PC-3 (cell line): Measurements from ENCODE around the gene STAT4. TPM values are rescaled to one million over a fixed set of nuclear protein-coding genes. Genes with fewer than 3 reads are reported as not detected.

Experiments used
- ATAC-seq: fragments of 200-7000 bp; cut with Tn5 transposase; 2 replicates; pipeline ENCODE4 v1.9.1; 2020; ENCODE audit warnings: mild to moderate bottlenecking, moderate library complexity
- BruUV-seq: library from RNA; stranded (reverse); fragments of 400-500 nt; replicated peaks from 2 replicates; lab custom pipeline; 2021; lab: Mats Ljungman, UMichigan
- CTCF ChIA-PET: fragments of 300-600 bp; sonication (Branson Sonifier 250); formaldehyde crosslinking; loops from one replicate; lab custom pipeline; 2022; ENCODE audit warnings: antibody characterized with exemption; lab: Charles Lee
- POLR2A ChIA-PET: fragments of 300-600 bp; sonication (Branson Sonifier 250); formaldehyde crosslinking; loops from one replicate; lab custom pipeline; 2022; ENCODE audit warnings: antibody characterized with exemption; ENCODE audit not compliant: unreplicated experiment; lab: Charles Lee
- DNase-seq: peaks from one replicate; pipeline ENCODE4 v3.0.0-alpha.2; 2015
- H2AFZ ChIP-seq: fragments of 300-600 bp; sonication (generic); 2 replicates; pipeline ENCODE4 v1.6.0; 2016; ENCODE audit warnings: antibody characterized with exemption, low read length
- H3F3A ChIP-seq: fragments of 300-600 bp; sonication (generic); one replicate; pipeline ENCODE4 v1.6.0; 2017; ENCODE audit warnings: antibody characterized with exemption, low read length, control low read depth, mild to moderate bottlenecking; ENCODE audit not compliant: unreplicated experiment
- H3K27ac ChIP-seq: fragments of 300-600 bp; sonication (generic); 2 replicates; pipeline ENCODE4 v1.5.1; 2016; ENCODE audit warnings: mild to moderate bottlenecking, low read length
- H3K27me3 ChIP-seq: fragments of 300-600 bp; sonication (generic); 2 replicates; pipeline ENCODE4 v1.6.1; 2016; ENCODE audit warnings: low read length, mixed read lengths
- H3K36me3 ChIP-seq: fragments of 300-600 bp; sonication (generic); 2 replicates; pipeline ENCODE4 v1.6.1; 2016; ENCODE audit warnings: low read depth, mixed run types, low read length, mixed read lengths
- H3K4me1 ChIP-seq: fragments of 300-600 bp; sonication (generic); 2 replicates; pipeline ENCODE4 v1.5.1; 2016; ENCODE audit warnings: low read length; ENCODE audit not compliant: insufficient read depth
- H3K4me2 ChIP-seq: fragments of 300-600 bp; sonication (generic); 2 replicates; pipeline ENCODE4 v1.6.0; 2016; ENCODE audit warnings: low read length
- H3K4me3 ChIP-seq: fragments of 300-600 bp; sonication (generic); 2 replicates; pipeline ENCODE4 v1.5.1; 2016; ENCODE audit warnings: mild to moderate bottlenecking, low read length, mixed read lengths
- H3K79me2 ChIP-seq: fragments of 300-600 bp; sonication (generic); 2 replicates; pipeline ENCODE4 v1.6.1; 2017; ENCODE audit warnings: low read length, mixed read lengths
- H3K9ac ChIP-seq: fragments of 300-600 bp; sonication (generic); 2 replicates; pipeline ENCODE4 v1.6.0; 2016; ENCODE audit warnings: mild to moderate bottlenecking, low read length
- H3K9me2 ChIP-seq: fragments of 300-600 bp; sonication (generic); replicated peaks from 2 replicates; pipeline ENCODE4 v1.6.1; 2016; ENCODE audit warnings: mixed run types, low read length, mixed read lengths
- H3K9me3 ChIP-seq: fragments of 300-600 bp; sonication (generic); 2 replicates; pipeline ENCODE4 v1.6.1; 2016; ENCODE audit warnings: low read length, mixed read lengths
- H4K20me1 ChIP-seq: fragments of 300-600 bp; sonication (generic); 2 replicates; pipeline ENCODE4 v1.6.1; 2016; ENCODE audit warnings: low read length, mixed read lengths
- CTCF ChIP-seq: fragments of 300-600 bp; sonication (generic); conservative IDR thresholded peaks from 2 replicates; pipeline ENCODE4 v1.5.1; 2017; ENCODE audit warnings: antibody characterized with exemption, low read depth, mild to moderate bottlenecking, low read length
- EZH2 ChIP-seq: fragments of 300-600 bp; sonication (generic); IDR thresholded peaks from one replicate; pipeline ENCODE4 v1.6.1; 2017; ENCODE audit warnings: antibody characterized with exemption, mild to moderate bottlenecking, low read length; ENCODE audit not compliant: unreplicated experiment
- EZH2phosphoT487 ChIP-seq: fragments of 300-600 bp; sonication (generic); IDR thresholded peaks from 2 replicates; pipeline ENCODE4 v1.6.1; 2018; ENCODE audit warnings: mild to moderate bottlenecking, antibody characterized with exemption, low read length, borderline replicate concordance
- intact Hi-C: fragments of 100-400 bp; cut with micrococcal nuclease; formaldehyde crosslinking; loops from 2 replicates; pipeline ENCODE4 v1.9.0; 2023
- total RNA-seq: library from RNA; depleted of rRNA; stranded (reverse); fragments of >200 nt; gene quantifications from 2 replicates; pipeline ENCODE4 v1.2.3, GENCODE V29; 2014

STAT4 gene
- total RNA-seq, 1 experiment from 2014 or later = 1.6 TPM

- Histone ChIP-seq H3K4me2 (peak overlapping the region; percentile 65), H3K27ac (peak overlapping the region; percentile 26), H3K27me3 (no peaks in the 10 kb centered on the region), H3K4me3 (no peak overlapping the region), H4K20me1 (no peaks in the 10 kb centered on the region), H3K36me3 (no peaks in the 10 kb centered on the region), H3K9me3 (no peaks in the 10 kb centered on the region), H3K9me2 (peaks cover 3% of the 10 kb centered on the region; the same call in 1 of the 2 replicates), H3K79me2 (no peaks in the 10 kb centered on the region), H3K9ac (no peak overlapping the region), H2AFZ (peak overlapping the region; percentile 19), H3K4me1 (peaks cover 54% of the 10 kb centered on the region), H3F3A (no peaks in the 10 kb centered on the region)
- intact Hi-C loops = no loop called here
- DNase-seq (peak; percentile 65), ATAC-seq (peak; percentile 87)
- TF ChIP-seq EZH2phosphoT487 = no peak
- no peak for TF ChIP-seq EZH2
- no peak for TF ChIP-seq CTCF
- no TSS peak for BruUV-seq
- ChIA-PET CTCF (no interaction called here), POLR2A (no interaction called here)
Measured at GRCh38 chr2:191041418-191042161, 109.2 kb downstream of the STAT4 start.

GRCh38 chr2:191039616-191040015 is 111.2 kb downstream of the STAT4 start:
- ChIA-PET CTCF (no interaction called here), POLR2A (no interaction called here)
- H4K20me1 ChIP-seq = no peaks in the 10 kb centered on the region
- no peaks in the 10 kb centered on the region for H3K27me3 ChIP-seq
- no peak overlapping the region for H3K4me3 ChIP-seq
- peaks cover 45% of the 10 kb centered on the region for H3K4me1 ChIP-seq
- H2AFZ ChIP-seq = no peak overlapping the region
- H3K36me3 ChIP-seq = no peaks in the 10 kb centered on the region
- no peak for DNase-seq
- no peak overlapping the region for H3K27ac ChIP-seq
- no peak for ATAC-seq
- no peaks in the 10 kb centered on the region for H3F3A ChIP-seq
- BruUV-seq = no TSS peak
- no peaks in the 10 kb centered on the region for H3K9me3 ChIP-seq
- H3K79me2 ChIP-seq = no peaks in the 10 kb centered on the region
- intact Hi-C loops = no loop called here
- peaks cover 3% of the 10 kb centered on the region; the same call in 1 of the 2 replicates for H3K9me2 ChIP-seq
- no peak overlapping the region for H3K9ac ChIP-seq
- TF ChIP-seq EZH2 (no peak), CTCF (no peak), EZH2phosphoT487 (no peak)
- no peak overlapping the region for H3K4me2 ChIP-seq

GRCh38 chr2:191038741-191039140 is 112.1 kb downstream of the STAT4 start:
- TF ChIP-seq EZH2phosphoT487 (no peak), CTCF (no peak), EZH2 (no peak)
- Histone ChIP-seq H3K36me3 (no peaks in the 10 kb centered on the region), H3K4me1 (peaks cover 38% of the 10 kb centered on the region), H3F3A (no peaks in the 10 kb centered on the region), H3K9me2 (peaks cover 3% of the 10 kb centered on the region; the same call in 1 of the 2 replicates), H3K4me3 (no peak overlapping the region), H3K9ac (no peak overlapping the region), H4K20me1 (no peaks in the 10 kb centered on the region), H3K79me2 (no peaks in the 10 kb centered on the region), H3K27me3 (no peaks in the 10 kb centered on the region), H3K9me3 (no peaks in the 10 kb centered on the region), H3K27ac (peak overlapping the region; percentile 17; the same call in 1 of the 2 replicates), H2AFZ (0 out of 2 replicates have a peak overlapping the region, but pooled peaks have one; percentile 51), H3K4me2 (peak overlapping the region; percentile 33)
- no peak for DNase-seq
- CTCF ChIA-PET = no interaction called here
- BruUV-seq = no TSS peak
- POLR2A ChIA-PET = no interaction called here
- ATAC-seq = no peak
- intact Hi-C loops = no loop called here
